GF-D8 (cell line): ENCODE measurements around the gene METTL16.

ENCODE experiments used
- DNase-seq: peaks from one replicate; lab custom pipeline; 2025; lab: John Stamatoyannopoulos, UW

The METTL16 gene

GRCh38 chr17:2380226-2380922, 131.3 kb downstream of the METTL16 start:
- DNase-seq, result no peak

- no peak for DNase-seq
Observed at GRCh38 chr17:2379489-2380225, 132.0 kb downstream of the METTL16 start.

DNA sequence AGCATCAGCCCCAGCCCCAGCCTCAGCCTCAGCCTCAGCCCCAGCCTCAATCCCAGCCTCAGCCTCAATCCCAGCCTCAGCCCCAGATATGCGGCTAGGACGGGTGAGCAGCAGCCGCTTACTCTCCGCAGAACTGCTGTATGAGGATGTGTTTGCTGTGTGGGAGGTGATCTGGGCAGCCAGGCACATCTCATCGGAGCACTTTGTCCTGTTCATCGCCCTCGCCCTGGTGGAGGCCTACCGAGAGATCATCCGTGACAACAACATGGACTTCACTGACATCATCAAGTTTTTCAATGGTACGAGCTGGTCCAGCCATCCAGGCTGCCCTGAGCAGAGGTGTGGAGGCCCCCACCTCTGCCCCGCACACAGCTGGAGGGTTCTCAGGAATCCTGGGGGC, 132.8 kb downstream of the METTL16 start:
- DNase-seq, result no peak

DNA sequence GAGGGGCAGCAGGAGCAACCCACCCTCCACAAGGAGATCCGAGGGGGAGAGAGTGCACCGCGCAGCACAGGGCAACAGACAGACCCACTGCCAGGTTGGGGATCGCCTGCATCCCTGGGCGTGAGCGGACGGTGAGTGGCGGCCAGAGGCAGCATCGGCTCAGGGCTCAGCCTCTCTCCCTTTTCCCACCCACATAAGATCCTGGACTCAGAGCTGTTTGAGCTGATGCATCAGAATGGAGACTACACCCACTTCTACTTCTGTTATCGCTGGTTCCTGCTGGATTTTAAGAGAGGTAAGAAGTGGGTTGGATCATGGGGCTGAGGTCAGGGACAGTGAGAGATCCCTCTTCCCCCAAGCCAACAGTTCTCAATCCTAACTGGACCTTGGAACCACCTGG, 134.0 kb downstream of the METTL16 start:
- DNase-seq, result no peak

GRCh38 chr17:2376107-2376506, 135.6 kb downstream of the METTL16 start:
- DNase-seq, result no peak

- no peak for DNase-seq
Observed at GRCh38 chr17:2375406-2375805, 136.3 kb downstream of the METTL16 start.

DNA sequence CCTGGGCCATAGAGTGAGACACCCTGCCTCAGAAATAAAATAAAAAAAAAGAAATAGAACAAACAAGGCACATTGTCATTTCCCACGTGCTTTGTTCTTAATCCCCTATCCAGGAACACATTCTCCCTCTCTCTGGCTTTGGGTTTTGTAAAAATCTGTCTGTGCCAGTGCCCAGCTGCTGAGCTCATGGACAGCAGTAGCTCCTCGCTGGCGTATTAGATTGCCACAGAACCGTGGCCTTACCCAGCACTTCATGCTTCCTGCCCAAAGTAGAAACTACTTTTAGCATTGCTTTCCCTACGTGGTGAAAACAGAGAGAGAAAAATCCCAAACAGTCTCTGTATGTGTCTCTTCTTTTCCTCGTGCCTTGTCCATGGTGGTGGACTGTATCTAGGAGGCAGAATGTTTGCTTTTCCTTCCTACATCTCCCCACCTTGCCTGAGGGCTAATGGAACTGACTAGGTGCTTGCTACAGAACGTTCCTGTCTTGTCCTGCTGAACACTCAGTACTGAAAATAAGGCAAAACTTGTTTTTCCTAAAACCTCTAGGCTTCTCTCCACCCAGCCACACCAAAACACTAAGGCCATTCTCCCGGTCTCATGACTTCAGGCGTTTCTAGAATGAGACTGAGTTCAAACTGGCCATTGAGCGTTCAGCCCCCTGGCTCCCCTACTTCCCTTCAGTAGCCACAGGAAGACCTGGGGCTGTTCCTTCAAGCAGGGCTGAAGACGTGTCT, 137.0 kb downstream of the METTL16 start:
- no peak for DNase-seq

DNA sequence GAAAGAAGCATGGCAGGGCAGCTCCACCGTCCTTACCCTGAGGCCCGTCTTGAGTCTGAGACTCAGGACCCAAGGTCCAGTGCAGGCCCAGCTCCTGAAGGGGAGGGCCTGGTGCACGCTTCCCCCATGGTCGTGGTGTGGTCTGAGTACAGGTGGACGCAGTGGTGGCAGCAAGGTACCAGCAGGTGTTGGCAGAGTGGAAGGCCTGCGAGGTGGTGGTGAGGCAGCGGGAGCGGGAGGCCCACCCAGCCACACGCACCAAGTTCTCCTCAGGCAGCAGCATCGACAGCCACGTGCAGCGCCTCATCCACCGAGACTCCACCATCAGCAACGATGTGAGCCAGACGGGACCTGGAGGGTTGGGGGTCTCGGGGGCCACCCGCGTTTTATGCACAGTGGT, 138.5 kb downstream of the METTL16 start:
- DNase-seq, result no peak

GRCh38 chr17:2372681-2373080, 139.0 kb downstream of the METTL16 start:
- DNase-seq, result no peak

- no peak for DNase-seq
Observed at GRCh38 chr17:2372180-2372579, 139.5 kb downstream of the METTL16 start.

GRCh38 chr17:2371183-2372130, 140.2 kb downstream of the METTL16 start:
- DNase-seq, result no peak

DNA sequence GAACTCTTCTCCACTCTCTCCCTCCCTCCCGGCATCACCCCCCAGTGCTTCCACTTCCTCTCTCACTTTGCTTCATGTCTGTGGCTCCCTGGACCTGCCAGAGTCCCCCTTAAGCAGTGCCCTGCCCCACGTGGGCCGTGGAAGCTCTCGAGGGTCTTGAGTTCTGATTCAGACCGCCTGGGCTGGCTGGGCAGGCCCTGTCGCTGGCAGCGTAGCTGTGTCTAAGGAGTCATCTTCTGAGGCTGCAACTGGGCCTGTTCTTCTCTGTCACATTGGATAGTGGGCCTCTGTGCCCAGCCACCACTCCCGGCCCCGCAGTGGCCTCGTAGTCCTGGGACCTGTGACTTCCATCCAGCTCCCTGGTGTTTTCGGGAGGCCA, 141.5 kb downstream of the METTL16 start:
- no peak for DNase-seq

GRCh38 chr17:2369551-2370210, 142.0 kb downstream of the METTL16 start:
- DNase-seq, result peak; percentile 23

DNA sequence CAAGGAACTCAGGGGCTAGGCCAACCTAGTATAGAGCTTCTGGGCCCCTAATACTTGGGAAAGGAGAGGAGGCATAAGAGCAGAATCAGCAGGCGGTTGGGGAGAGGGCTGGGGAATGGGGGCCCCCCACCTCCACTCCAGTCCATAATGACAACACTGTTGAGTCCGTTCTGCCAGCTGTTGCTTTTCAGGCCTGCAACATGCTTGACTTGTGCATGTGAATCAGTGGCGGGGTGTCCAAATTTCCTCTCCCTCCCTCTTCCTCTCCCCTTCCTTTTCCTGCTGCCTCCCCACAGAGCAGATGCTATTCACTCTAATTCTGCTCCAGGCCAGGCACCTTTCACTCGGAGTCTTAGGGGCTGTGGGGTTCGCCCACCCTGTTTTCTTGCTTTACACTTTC, 142.6 kb downstream of the METTL16 start:
- DNase-seq, result peak; percentile 42

- DNase-seq, result no peak
Observed at GRCh38 chr17:2368359-2368758, 143.3 kb downstream of the METTL16 start.

- no peak for DNase-seq
Observed at GRCh38 chr17:2366747-2367494, 144.8 kb downstream of the METTL16 start.
